CD14-positive monocyte (primary cell): ENCODE results near the gene TCHH. TPM values are rescaled to one million over a fixed set of nuclear protein-coding genes. Genes with fewer than 3 reads are reported as not detected.

ENCODE experiments used
- DNase-seq, 3 donors: peaks; one replicate each; pipeline ENCODE4 v3.0.0-alpha.2; 2011 to 2022
- H2AFZ ChIP-seq: 2 replicates; pipeline ENCODE4 v1.6.0; 2012; ENCODE audit warnings: mild to moderate bottlenecking, low read depth, low read length, inconsistent platforms; ENCODE audit not compliant: insufficient read depth, poor library complexity, severe bottlenecking
- H3K27ac ChIP-seq, 2 donors: 1 replicate in 1 of 2; 2 replicates in 1 of 2; pipeline ENCODE4 v1.5.1; 2012 to 2013; ENCODE audit warnings: low read length in 2 of 2, control low read depth in 1 of 2, inconsistent platforms in 1 of 2, low read depth in 1 of 2, mild to moderate bottlenecking in 1 of 2
- H3K27me3 ChIP-seq, 2 donors: one replicate each; pipeline versions ENCODE4 v1.6.0 to v1.6.1; 2011 to 2013; ENCODE audit warnings: low read length in 2 of 2; ENCODE audit not compliant: control insufficient read depth in 2 of 2, insufficient read depth in 2 of 2
- H3K36me3 ChIP-seq, 2 donors: replicated peaks in 1 of 2; 1 replicate in 1 of 2; 2 replicates in 1 of 2; pipeline versions ENCODE4 v1.5.1 to v1.6.1; 2012 to 2013; ENCODE audit warnings: low read length in 2 of 2, control low read depth in 1 of 2, inconsistent platforms in 1 of 2, mild to moderate bottlenecking in 1 of 2; ENCODE audit not compliant: insufficient read depth in 2 of 2, control insufficient read depth in 1 of 2
- H3K4me1 ChIP-seq, 2 donors: 1 replicate in 1 of 2; 2 replicates in 1 of 2; pipeline versions ENCODE4 v1.5.1 to v1.6.1; 2012 to 2013; ENCODE audit warnings: low read length in 2 of 2, control low read depth in 1 of 2, inconsistent platforms in 1 of 2, mild to moderate bottlenecking in 1 of 2, moderate library complexity in 1 of 2; ENCODE audit not compliant: insufficient read depth in 2 of 2, control insufficient read depth in 1 of 2
- H3K4me2 ChIP-seq: replicated peaks from 2 replicates; pipeline ENCODE3; 2012; ENCODE audit warnings: low read length, moderate library complexity, mild to moderate bottlenecking; ENCODE audit not compliant: poor library complexity, severe bottlenecking; ENCODE audit errors: extremely low read depth
- H3K4me3 ChIP-seq, 3 experiments: fragments of 200-600 bp in 1 of 3; sonication (generic) in 1 of 3; replicated peaks in 1 of 3; 1 replicate in 2 of 3; 2 replicates in 1 of 3; pipeline ENCODE4 v1.5.1; 2011 to 2013; ENCODE audit warnings: low read length in 3 of 3, mild to moderate bottlenecking in 3 of 3, control low read depth in 2 of 3, low read depth in 2 of 3, inconsistent platforms in 1 of 3, moderate library complexity in 1 of 3
- H3K79me2 ChIP-seq: 2 replicates; pipeline ENCODE4 v1.6.0; 2012; ENCODE audit warnings: mild to moderate bottlenecking, control low read depth, inconsistent platforms, low read length, moderate library complexity; ENCODE audit not compliant: insufficient read depth
- H3K9ac ChIP-seq: 2 replicates; pipeline ENCODE4 v1.6.0; 2017; ENCODE audit warnings: low read length, mild to moderate bottlenecking; ENCODE audit not compliant: insufficient read depth, poor library complexity, severe bottlenecking
- H3K9me3 ChIP-seq, 2 donors: replicated peaks in 1 of 2; 1 replicate in 1 of 2; 2 replicates in 1 of 2; pipeline versions ENCODE4 v1.5.1 to v1.6.1; 2012 to 2013; ENCODE audit warnings: low read length in 2 of 2, control low read depth in 1 of 2; ENCODE audit not compliant: control insufficient read depth in 1 of 2, insufficient read depth in 1 of 2
- H4K20me1 ChIP-seq: 2 replicates; pipeline ENCODE4 v1.6.0; 2012; ENCODE audit warnings: mild to moderate bottlenecking, low read length, control low read depth, moderate library complexity; ENCODE audit not compliant: insufficient read depth
- H3K27ac Mint-ChIP-seq, 7 donors: one replicate each; pipeline ENCODE4 v1.8.0; 2020; ENCODE audit warnings: mild to moderate bottlenecking in 7 of 7, mixed read lengths in 7 of 7, moderate library complexity in 6 of 7, inconsistent platforms in 2 of 7
- H3K27me3 Mint-ChIP-seq, 3 donors: one replicate each; pipeline ENCODE4 v1.8.0; 2021 to 2022; ENCODE audit warnings: low read depth in 3 of 3, mild to moderate bottlenecking in 3 of 3, mixed read lengths in 3 of 3, moderate library complexity in 3 of 3, inconsistent platforms in 1 of 3
- H3K36me3 Mint-ChIP-seq, 2 donors: one replicate each; pipeline ENCODE4 v1.8.0; 2020; ENCODE audit warnings: mixed read lengths in 2 of 2, inconsistent platforms in 1 of 2, mild to moderate bottlenecking in 1 of 2
- H3K4me1 Mint-ChIP-seq: one replicate; pipeline ENCODE4 v1.8.0; 2020; ENCODE audit warnings: mild to moderate bottlenecking, mixed read lengths
- H3K4me3 Mint-ChIP-seq, 2 donors: one replicate each; pipeline ENCODE4 v1.8.0; 2020; ENCODE audit warnings: mild to moderate bottlenecking in 2 of 2, mixed read lengths in 2 of 2, moderate library complexity in 1 of 2
- H3K9me3 Mint-ChIP-seq, 7 donors: one replicate each; pipeline ENCODE4 v1.8.0; 2020 to 2022; ENCODE audit warnings: mixed read lengths in 7 of 7, mild to moderate bottlenecking in 6 of 7, moderate library complexity in 6 of 7, inconsistent platforms in 2 of 7
- WGBS: methylation state at CpG from one replicate; pipeline ENCODE4 v1.1.5; 2013; ENCODE audit warnings: missing lambda C conversion rate; ENCODE audit not compliant: insufficient coverage; 5-methylcytosine and 5-hydroxymethylcytosine counted together
- intact Hi-C, 2 donors: fragments of 100-400 bp; cut with micrococcal nuclease; formaldehyde crosslinking; loops; one replicate each; pipeline versions ENCODE4 v1.15.0 to v1.15.1; 2023
- polyA plus RNA-seq, 3 donors: library from polyadenylated mRNA; depleted of rRNA in 1 of 3; unstranded in 2 of 3; stranded (reverse) in 1 of 3; fragments of 300-500 nt in 2 of 3; fragments of >200 nt in 1 of 3; fragmentation: Illumina TruSeq in 2 of 3; gene quantifications; 1 replicate in 2 of 3; 2 replicates in 1 of 3; pipeline ENCODE4 v1.2.3, GENCODE V29; 2012 to 2021
- TF ChIP-seq, protein P1 (sequence below): fragments of 200-600 bp; IDR thresholded peaks from one replicate; pipeline ENCODE4 v1.8.0; 2022; ENCODE audit warnings: antibody characterized with exemption, mild to moderate bottlenecking

TCHH gene
- polyA plus RNA-seq, 3 donors: not detected

DNA sequence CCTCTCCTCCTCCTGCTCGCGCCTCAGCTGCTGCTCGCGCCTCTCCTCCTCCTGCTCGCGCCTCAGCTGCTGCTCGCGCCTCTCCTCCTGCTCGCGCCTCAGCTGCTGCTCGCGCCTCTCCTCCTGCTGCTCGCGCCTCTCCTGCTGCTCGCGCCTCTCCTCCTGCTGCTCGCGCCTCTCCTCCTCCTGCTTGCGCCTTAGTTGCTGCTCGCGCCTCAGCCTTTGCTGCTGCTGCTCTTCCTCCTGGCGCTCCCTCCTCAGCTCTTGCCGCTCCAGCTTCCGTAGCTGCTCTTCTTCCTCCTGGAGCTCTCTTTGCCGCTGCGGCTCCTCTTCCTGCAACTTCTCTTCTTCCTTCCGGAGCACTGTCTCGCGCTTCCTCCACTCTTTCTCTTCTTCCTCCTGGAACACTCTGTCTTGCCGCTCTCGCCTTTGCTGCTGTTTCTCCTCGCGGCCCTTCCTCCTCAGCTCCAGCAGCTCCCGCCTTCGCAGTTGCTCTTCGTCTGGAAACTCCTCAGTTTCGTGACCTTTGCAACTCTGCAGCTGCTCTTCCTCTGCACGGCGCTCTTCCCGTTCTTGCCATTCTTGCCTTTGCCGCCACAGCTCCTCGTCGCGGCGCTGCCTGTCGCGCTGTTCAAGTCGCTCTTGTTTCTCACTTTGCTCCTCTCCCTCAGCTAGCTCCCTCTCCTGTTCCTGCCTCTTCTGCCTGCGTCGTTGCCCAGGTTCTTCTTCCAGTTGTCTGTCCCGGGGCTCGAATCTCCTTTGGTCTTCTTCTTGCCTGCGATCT lies 3.0 kb downstream of the TCHH start:
- Mint-ChIP-seq H3K9me3 (peaks cover 0 to 10% (median 0%) of the 10 kb centered on the region in 7 donors), H3K27me3 (peaks cover 15 to 25% (median 19%) of the 10 kb centered on the region in 3 donors), H3K4me1 (no peaks in the 10 kb centered on the region), H3K4me3 (no peak overlapping the region), H3K36me3 (peaks cover 2 to 3% of the 10 kb centered on the region in 2 donors), H3K27ac (no peak overlapping the region)
- Histone ChIP-seq H3K9me3 (peaks cover 23 to 54% of the 10 kb centered on the region in 2 donors), H3K36me3 (no peaks in the 10 kb centered on the region), H2AFZ (peak overlapping the region; percentile 26), H4K20me1 (no peaks in the 10 kb centered on the region), H3K9ac (no peak overlapping the region), H3K79me2 (no peaks in the 10 kb centered on the region), H3K4me2 (peak overlapping the region; percentile 97), H3K27ac (no peak overlapping the region), H3K27me3 (peaks cover 69 to 98% of the 10 kb centered on the region in 2 donors), H3K4me1 (peaks cover 56% of the 10 kb centered on the region in 2 donors), H3K4me3 (peak overlapping the region in 1 of 3 experiments; percentile 82)
- WGBS: 1% methylated on average over 50 of the region's 53 CpGs
- intact Hi-C loops: no loop called here
- TF ChIP-seq, protein P1, sequence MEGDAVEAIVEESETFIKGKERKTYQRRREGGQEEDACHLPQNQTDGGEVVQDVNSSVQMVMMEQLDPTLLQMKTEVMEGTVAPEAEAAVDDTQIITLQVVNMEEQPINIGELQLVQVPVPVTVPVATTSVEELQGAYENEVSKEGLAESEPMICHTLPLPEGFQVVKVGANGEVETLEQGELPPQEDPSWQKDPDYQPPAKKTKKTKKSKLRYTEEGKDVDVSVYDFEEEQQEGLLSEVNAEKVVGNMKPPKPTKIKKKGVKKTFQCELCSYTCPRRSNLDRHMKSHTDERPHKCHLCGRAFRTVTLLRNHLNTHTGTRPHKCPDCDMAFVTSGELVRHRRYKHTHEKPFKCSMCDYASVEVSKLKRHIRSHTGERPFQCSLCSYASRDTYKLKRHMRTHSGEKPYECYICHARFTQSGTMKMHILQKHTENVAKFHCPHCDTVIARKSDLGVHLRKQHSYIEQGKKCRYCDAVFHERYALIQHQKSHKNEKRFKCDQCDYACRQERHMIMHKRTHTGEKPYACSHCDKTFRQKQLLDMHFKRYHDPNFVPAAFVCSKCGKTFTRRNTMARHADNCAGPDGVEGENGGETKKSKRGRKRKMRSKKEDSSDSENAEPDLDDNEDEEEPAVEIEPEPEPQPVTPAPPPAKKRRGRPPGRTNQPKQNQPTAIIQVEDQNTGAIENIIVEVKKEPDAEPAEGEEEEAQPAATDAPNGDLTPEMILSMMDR: no peak
- peak; percentile 24 to 60 (median 25) for DNase-seq

GRCh38 chr1:152111515-152111968 lies 3.7 kb downstream of the TCHH start:
- peaks cover 2 to 3% of the 10 kb centered on the region in 2 donors for H3K36me3 Mint-ChIP-seq
- H3K4me1 Mint-ChIP-seq: no peaks in the 10 kb centered on the region
- Histone ChIP-seq H3K4me2 (peak overlapping the region; percentile 97), H3K4me1 (peaks cover 59% of the 10 kb centered on the region in 2 donors), H3K27me3 (peaks cover 69 to 98% of the 10 kb centered on the region in 2 donors), H3K9ac (no peak overlapping the region), H3K4me3 (peak overlapping the region; percentile 23 to 82 (median 46)), H3K9me3 (peaks cover 24 to 61% of the 10 kb centered on the region in 2 donors), H3K36me3 (no peaks in the 10 kb centered on the region), H4K20me1 (no peaks in the 10 kb centered on the region), H3K79me2 (no peaks in the 10 kb centered on the region), H3K27ac (no peak overlapping the region), H2AFZ (peak overlapping the region; percentile 90)
- DNase-seq: peak in 2 of 3 donors; percentile 13
- H3K4me3 Mint-ChIP-seq: no peak overlapping the region
- TF ChIP-seq, protein P1: no peak
- intact Hi-C loops: no loop called here
- peaks cover 0 to 12% (median 0%) of the 10 kb centered on the region in 7 donors for H3K9me3 Mint-ChIP-seq
- peaks cover 10 to 19% (median 15%) of the 10 kb centered on the region in 3 donors for H3K27me3 Mint-ChIP-seq
- WGBS: 1% methylated on average over 44 of the region's 44 CpGs
- no peak overlapping the region for H3K27ac Mint-ChIP-seq
